Osteoblast (primary cell): ENCODE results near the gene CDYL2. TPM values are rescaled to one million over a fixed set of nuclear protein-coding genes. Genes with fewer than 3 reads are reported as not detected.

Source experiments
- DNase-seq: peaks from one replicate; pipeline ENCODE4 v3.0.0; 2011; ENCODE audit warnings: low spot score, mixed read lengths; ENCODE audit not compliant: insufficient read length; ENCODE audit errors: missing footprints
- H2AFZ ChIP-seq: 2 replicates; pipeline ENCODE4 v1.6.0; 2011; ENCODE audit warnings: mild to moderate bottlenecking, low read length
- H3K27ac ChIP-seq: 2 replicates; pipeline ENCODE4 v1.5.1; 2011; ENCODE audit warnings: mild to moderate bottlenecking, low read depth, low read length, moderate library complexity
- H3K27me3 ChIP-seq: 2 replicates; pipeline ENCODE4 v1.6.0; 2012; ENCODE audit warnings: mild to moderate bottlenecking, control low read depth, inconsistent platforms, low read length, moderate library complexity; ENCODE audit not compliant: insufficient read depth
- H3K36me3 ChIP-seq: 2 replicates; pipeline ENCODE4 v1.5.1; 2011; ENCODE audit warnings: mild to moderate bottlenecking, low read length, control low read depth, moderate library complexity; ENCODE audit not compliant: insufficient read depth
- H3K4me1 ChIP-seq: 2 replicates; pipeline ENCODE4 v1.5.1; 2011; ENCODE audit warnings: mild to moderate bottlenecking, low read length, control low read depth, moderate library complexity; ENCODE audit not compliant: insufficient read depth
- H3K4me2 ChIP-seq: 2 replicates; pipeline ENCODE4 v1.6.0; 2011; ENCODE audit warnings: mild to moderate bottlenecking, low read length; ENCODE audit not compliant: insufficient read depth
- H3K4me3 ChIP-seq: fragments of 200-600 bp; sonication (generic); 3 replicates; pipeline ENCODE4 v1.5.1; 2012; ENCODE audit warnings: mild to moderate bottlenecking, low read length, inconsistent platforms; ENCODE audit not compliant: insufficient read depth
- H3K79me2 ChIP-seq: 2 replicates; pipeline ENCODE4 v1.6.0; 2012; ENCODE audit warnings: mild to moderate bottlenecking, low read length, control low read depth, inconsistent platforms; ENCODE audit not compliant: insufficient read depth
- H3K9me3 ChIP-seq: 2 replicates; pipeline ENCODE4 v1.5.1; 2011; ENCODE audit warnings: low read depth, low read length, control low read depth
- H4K20me1 ChIP-seq: 2 replicates; pipeline ENCODE4 v1.6.0; 2012; ENCODE audit warnings: mild to moderate bottlenecking, low read length, control low read depth; ENCODE audit not compliant: insufficient read depth
- CTCF ChIP-seq: IDR thresholded peaks from 2 replicates; pipeline ENCODE4 v1.5.1; 2011; ENCODE audit warnings: mild to moderate bottlenecking, low read depth, low read length, moderate library complexity; ENCODE audit errors: extremely low read depth
- total RNA-seq: library from RNA; depleted of rRNA; stranded (reverse); fragments of >200 nt; gene quantifications from 2 replicates; pipeline ENCODE4 v1.2.3, GENCODE V29; 2012

The CDYL2 gene
- total RNA-seq, 1 donor, result 8.3 TPM

- TF ChIP-seq CTCF, result no peak
- H3K79me2 ChIP-seq, result peaks cover 6% of the 10 kb centered on the region
- H3K4me3 ChIP-seq, result no peak overlapping the region
- peak overlapping the region; percentile 13 for H3K4me2 ChIP-seq
- H3K4me1 ChIP-seq, result peaks cover 7% of the 10 kb centered on the region
- H4K20me1 ChIP-seq, result no peaks in the 10 kb centered on the region
- no peaks in the 10 kb centered on the region for H3K27me3 ChIP-seq
- no peaks in the 10 kb centered on the region for H3K9me3 ChIP-seq
- H3K27ac ChIP-seq, result no peak overlapping the region
- H2AFZ ChIP-seq, result no peak overlapping the region
- peak; percentile 59 for DNase-seq
- H3K36me3 ChIP-seq, result no peaks in the 10 kb centered on the region
Measured at GRCh38 chr16:80691111-80691741, 113.2 kb downstream of the CDYL2 start.

- no peak for TF ChIP-seq CTCF
- Histone ChIP-seq H3K27me3 (no peaks in the 10 kb centered on the region), H3K4me1 (peaks cover 7% of the 10 kb centered on the region), H3K79me2 (peaks cover 6% of the 10 kb centered on the region), H3K27ac (no peak overlapping the region), H3K36me3 (no peaks in the 10 kb centered on the region), H4K20me1 (no peaks in the 10 kb centered on the region), H3K4me3 (no peak overlapping the region), H2AFZ (no peak overlapping the region), H3K9me3 (no peaks in the 10 kb centered on the region), H3K4me2 (no peak overlapping the region)
- DNase-seq, result no peak
Measured at GRCh38 chr16:80689487-80689886, 114.9 kb downstream of the CDYL2 start.

- Histone ChIP-seq H4K20me1 (no peaks in the 10 kb centered on the region), H3K36me3 (no peaks in the 10 kb centered on the region), H3K4me2 (no peak overlapping the region), H3K27ac (no peak overlapping the region), H3K27me3 (no peaks in the 10 kb centered on the region), H3K79me2 (peaks cover 6% of the 10 kb centered on the region), H3K4me1 (peaks cover 8% of the 10 kb centered on the region), H2AFZ (no peak overlapping the region), H3K9me3 (no peaks in the 10 kb centered on the region), H3K4me3 (no peak overlapping the region)
- no peak for DNase-seq
- TF ChIP-seq CTCF, result no peak
Measured at GRCh38 chr16:80687606-80688005, 116.8 kb downstream of the CDYL2 start.

- H3K4me1 ChIP-seq, result peaks cover 8% of the 10 kb centered on the region
- H4K20me1 ChIP-seq, result no peaks in the 10 kb centered on the region
- H3K36me3 ChIP-seq, result no peaks in the 10 kb centered on the region
- no peaks in the 10 kb centered on the region for H3K27me3 ChIP-seq
- no peaks in the 10 kb centered on the region for H3K9me3 ChIP-seq
- no peak for TF ChIP-seq CTCF
- H2AFZ ChIP-seq, result no peak overlapping the region
- H3K4me2 ChIP-seq, result no peak overlapping the region
- H3K4me3 ChIP-seq, result no peak overlapping the region
- H3K79me2 ChIP-seq, result peaks cover 13% of the 10 kb centered on the region
- DNase-seq, result no peak
- no peak overlapping the region for H3K27ac ChIP-seq
Measured at GRCh38 chr16:80684906-80685305, 119.5 kb downstream of the CDYL2 start.
